NT2/D1 (cell line): ENCODE data around the gene TSPAN14.

Source experiments
- DNase-seq: peaks from one replicate; pipeline ENCODE4 v3.0.0-alpha.2; 2011; ENCODE audit warnings: low read depth, low spot score
- H3K27me3 ChIP-seq: 2 replicates; pipeline ENCODE4 v1.6.0; 2011; ENCODE audit warnings: mild to moderate bottlenecking; ENCODE audit not compliant: insufficient read length, insufficient read depth
- H3K36me3 ChIP-seq: 2 replicates; pipeline ENCODE4 v1.6.1; 2011; ENCODE audit warnings: mild to moderate bottlenecking, low read length, mixed read lengths; ENCODE audit not compliant: insufficient read depth, insufficient read length
- H3K4me1 ChIP-seq: 2 replicates; pipeline ENCODE4 v1.5.1; 2011; ENCODE audit not compliant: insufficient read depth, insufficient read length
- H3K4me3 ChIP-seq: 2 replicates; pipeline ENCODE4 v1.5.1; 2011; ENCODE audit warnings: low read depth; ENCODE audit not compliant: insufficient read length
- H3K9ac ChIP-seq: 2 replicates; pipeline ENCODE4 v1.6.0; 2011; ENCODE audit warnings: low read depth; ENCODE audit not compliant: insufficient read length
- H3K9me3 ChIP-seq: 2 replicates; pipeline ENCODE4 v1.5.1; 2011; ENCODE audit warnings: mild to moderate bottlenecking, low read length; ENCODE audit not compliant: insufficient read depth
- SUZ12 ChIP-seq: IDR thresholded peaks from 2 replicates; pipeline ENCODE4 v1.6.1; 2011; ENCODE audit not compliant: insufficient read length, insufficient read depth; ENCODE audit errors: extremely low read depth
- YY1 ChIP-seq: IDR thresholded peaks from 2 replicates; pipeline ENCODE4 v1.6.1; 2011; ENCODE audit not compliant: insufficient read length, insufficient read depth
- ZNF274 ChIP-seq: IDR thresholded peaks from 2 replicates; pipeline ENCODE4 v1.6.1; 2011; ENCODE audit warnings: mild to moderate bottlenecking, low read depth, low read length

TSPAN14 gene

DNA sequence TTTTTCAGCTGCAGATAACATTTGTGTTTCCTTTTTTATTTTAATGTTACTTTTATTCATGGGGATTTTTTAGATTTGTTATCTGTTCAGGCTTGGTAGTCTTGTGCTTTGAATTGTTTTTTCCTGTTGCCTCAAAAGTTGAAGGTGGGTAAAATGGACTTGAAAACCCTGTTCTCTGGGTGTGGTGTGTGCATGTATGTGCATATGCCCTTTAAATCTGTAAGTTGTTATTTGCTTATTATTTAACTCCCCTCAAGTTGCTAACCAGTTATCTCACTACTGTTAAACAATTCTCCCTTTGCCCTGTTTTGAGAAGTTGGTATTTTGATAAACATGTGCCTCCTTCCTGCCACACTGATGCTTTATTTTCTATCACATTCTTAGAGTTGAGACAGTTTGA, 30.6 kb downstream of the TSPAN14 start:
- H3K9ac ChIP-seq = no peak overlapping the region
- peaks cover 9% of the 10 kb centered on the region for H3K36me3 ChIP-seq
- DNase-seq = no peak
- no peaks in the 10 kb centered on the region for H3K27me3 ChIP-seq
- TF ChIP-seq YY1 = no peak
- TF ChIP-seq SUZ12 = no peak
- no peak for TF ChIP-seq ZNF274
- no peak overlapping the region for H3K4me3 ChIP-seq
- peaks cover 4% of the 10 kb centered on the region for H3K4me1 ChIP-seq
- H3K9me3 ChIP-seq = no peaks in the 10 kb centered on the region

- DNase-seq = no peak
- Histone ChIP-seq H3K27me3 (no peaks in the 10 kb centered on the region), H3K9ac (no peak overlapping the region), H3K4me3 (no peak overlapping the region), H3K36me3 (peaks cover 15% of the 10 kb centered on the region), H3K4me1 (peaks cover 4% of the 10 kb centered on the region), H3K9me3 (no peaks in the 10 kb centered on the region)
- TF ChIP-seq SUZ12 (no peak), YY1 (no peak), ZNF274 (no peak)
Observed at GRCh38 chr10:80485076-80485945, 31.2 kb downstream of the TSPAN14 start.

DNA sequence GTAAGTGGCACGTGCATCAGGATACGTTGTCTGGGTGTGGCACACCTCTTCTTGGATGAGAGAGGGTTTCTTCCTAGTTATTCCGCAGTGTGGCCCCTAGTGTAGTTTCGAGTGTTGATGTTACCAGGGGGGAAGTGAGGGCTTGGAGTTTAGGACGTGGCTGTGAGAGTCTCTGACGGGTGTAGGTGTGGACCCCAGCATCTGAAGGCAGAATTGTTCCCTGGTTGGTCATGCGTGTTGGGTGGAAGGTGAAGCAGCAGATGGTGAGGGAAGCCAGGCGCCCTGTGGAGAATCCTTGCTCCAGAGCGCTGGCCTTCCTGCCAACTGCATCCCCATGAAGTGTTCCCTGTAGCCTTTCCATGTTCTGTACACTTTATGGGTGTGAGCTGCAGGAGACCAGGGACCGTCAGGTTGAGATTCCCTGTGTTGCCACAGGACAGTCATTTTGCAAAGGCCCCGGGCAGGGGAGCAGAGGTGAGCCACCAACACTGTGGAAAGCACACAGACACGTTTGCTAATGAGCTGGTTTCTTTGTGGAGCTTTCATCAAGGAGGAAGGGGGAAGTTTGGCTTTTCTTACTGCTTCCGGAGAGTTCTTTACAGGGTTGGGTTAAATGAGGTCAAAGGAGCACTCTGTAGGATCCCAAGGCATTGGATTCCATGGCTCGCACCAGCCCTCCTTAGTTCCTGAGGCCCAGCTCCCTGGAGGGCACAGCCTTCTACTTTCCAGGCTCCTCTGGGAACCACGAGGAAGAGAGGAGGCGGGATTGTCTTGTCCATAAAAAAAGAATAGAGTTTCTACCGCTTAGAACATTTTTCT, 32.0 kb downstream of the TSPAN14 start:
- no peaks in the 10 kb centered on the region for H3K9me3 ChIP-seq
- H3K4me1 ChIP-seq = peaks cover 4% of the 10 kb centered on the region
- peaks cover 23% of the 10 kb centered on the region for H3K36me3 ChIP-seq
- no peak for DNase-seq
- no peak overlapping the region for H3K4me3 ChIP-seq
- H3K27me3 ChIP-seq = no peaks in the 10 kb centered on the region
- H3K9ac ChIP-seq = no peak overlapping the region
- TF ChIP-seq YY1 (no peak), SUZ12 (no peak), ZNF274 (no peak)

GRCh38 chr10:80486785-80487420, 32.8 kb downstream of the TSPAN14 start:
- peaks cover 4% of the 10 kb centered on the region for H3K4me1 ChIP-seq
- no peak for TF ChIP-seq YY1
- no peak for TF ChIP-seq ZNF274

DNA sequence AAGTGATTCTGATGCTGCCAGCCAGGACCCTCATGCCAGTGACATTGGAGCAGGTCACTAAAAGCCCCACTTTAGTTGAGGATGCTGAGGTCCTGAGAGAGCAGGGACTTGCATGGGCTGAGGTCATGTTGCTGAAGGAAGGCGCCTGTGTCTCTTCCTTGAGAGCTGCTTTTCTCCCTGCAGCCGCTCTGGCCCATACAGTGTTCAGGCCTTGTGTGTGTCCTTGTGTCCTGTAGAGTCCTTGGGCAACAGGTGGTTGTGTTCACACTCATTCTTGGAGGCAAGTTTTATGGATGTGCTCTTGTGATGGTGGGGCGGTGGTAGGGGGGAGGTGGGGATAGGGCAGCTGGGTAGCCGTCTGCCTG, 33.3 kb downstream of the TSPAN14 start:
- Histone ChIP-seq H3K27me3 (no peaks in the 10 kb centered on the region), H3K4me3 (no peak overlapping the region), H3K9me3 (no peaks in the 10 kb centered on the region), H3K9ac (no peak overlapping the region), H3K36me3 (peaks cover 32% of the 10 kb centered on the region), H3K4me1 (peaks cover 4% of the 10 kb centered on the region)
- no peak for DNase-seq
- no peak for TF ChIP-seq ZNF274
- TF ChIP-seq YY1 = no peak
- TF ChIP-seq SUZ12 = no peak

More at GRCh38 chr10:80486785-80487420, 32.8 kb downstream of the TSPAN14 start:
- Histone ChIP-seq H3K9ac (no peak overlapping the region), H3K27me3 (no peaks in the 10 kb centered on the region), H3K36me3 (peaks cover 31% of the 10 kb centered on the region), H3K4me3 (no peak overlapping the region), H3K9me3 (no peaks in the 10 kb centered on the region)
- no peak for DNase-seq

GRCh38 chr10:80487791-80488538, 33.9 kb downstream of the TSPAN14 start:
- H3K4me3 ChIP-seq = no peak overlapping the region
- no peak for DNase-seq
- TF ChIP-seq ZNF274 = no peak
- no peak for TF ChIP-seq YY1
- no peak for TF ChIP-seq SUZ12
- peaks cover 32% of the 10 kb centered on the region for H3K36me3 ChIP-seq
- peaks cover 4% of the 10 kb centered on the region for H3K4me1 ChIP-seq
- H3K9me3 ChIP-seq = no peaks in the 10 kb centered on the region
- H3K27me3 ChIP-seq = no peaks in the 10 kb centered on the region
- no peak overlapping the region for H3K9ac ChIP-seq
